Small intestine (tissue), 7 donors: ENCODE results near the gene RND2. TPM values are rescaled to one million over a fixed set of nuclear protein-coding genes. Genes with fewer than 3 reads are reported as not detected.

Source experiments
- DNase-seq, 2 donors: peaks; one replicate each; pipeline versions ENCODE4 v3.0.0 to v3.0.0-alpha.2; 2013
- FAIRE-seq: peaks from 2 replicates; lab custom pipeline; 2012; peaks lifted over from hg19 to GRCh38; lab: Jason Lieb, UNC
- H3K27ac ChIP-seq, 3 donors: one replicate each; pipeline ENCODE4 v1.5.1; 2013; ENCODE audit warnings: low read length in 2 of 3, mild to moderate bottlenecking in 2 of 3, control low read depth in 1 of 3, inconsistent platforms in 1 of 3, low read depth in 1 of 3, moderate library complexity in 1 of 3
- H3K27me3 ChIP-seq, 3 donors: one replicate each; pipeline ENCODE4 v1.6.1; 2013; ENCODE audit warnings: low read length in 3 of 3, inconsistent platforms in 1 of 3; ENCODE audit not compliant: control insufficient read depth in 3 of 3, insufficient read depth in 3 of 3
- H3K36me3 ChIP-seq, 3 donors: one replicate each; pipeline ENCODE4 v1.6.1; 2013; ENCODE audit warnings: low read length in 3 of 3, inconsistent platforms in 1 of 3, low read depth in 1 of 3, mild to moderate bottlenecking in 1 of 3, moderate library complexity in 1 of 3; ENCODE audit not compliant: control insufficient read depth in 3 of 3, insufficient read depth in 2 of 3
- H3K4me1 ChIP-seq, 3 donors: one replicate each; pipeline ENCODE4 v1.6.1; 2013; ENCODE audit warnings: low read length in 2 of 3, inconsistent platforms in 1 of 3, low read depth in 1 of 3, mild to moderate bottlenecking in 1 of 3, moderate library complexity in 1 of 3; ENCODE audit not compliant: control insufficient read depth in 3 of 3, insufficient read depth in 2 of 3
- H3K4me3 ChIP-seq, 3 donors: one replicate each; pipeline ENCODE4 v1.5.1; 2013; ENCODE audit warnings: low read length in 3 of 3, control low read depth in 1 of 3, inconsistent platforms in 1 of 3, low read depth in 1 of 3, mild to moderate bottlenecking in 1 of 3, moderate library complexity in 1 of 3
- H3K9me3 ChIP-seq, 2 donors: one replicate each; pipeline ENCODE4 v1.6.1; 2013; ENCODE audit warnings: low read depth in 1 of 2, low read length in 1 of 2; ENCODE audit not compliant: control insufficient read depth in 2 of 2, insufficient read depth in 1 of 2
- WGBS, 3 donors: extraction: QIAGEN DNeasy Blood & Tissue Kit; methylation state at CpG; one replicate each; pipeline ENCODE4 v1.1.7; 2013; 5-methylcytosine and 5-hydroxymethylcytosine counted together
- polyA plus RNA-seq, 4 donors: library from polyadenylated mRNA; stranded (reverse) in 3 of 4; unstranded in 1 of 4; fragments of 200-250 nt in 3 of 4; fragments of 120-200 nt in 1 of 4; gene quantifications; one replicate each; pipeline versions ENCODE4 v1.2.1 to v1.2.3, GENCODE V29; 2013
- donor health status: healthy with polysubstance abuse.
- donor health status: control.
- donor health status: control.
- donor health status: Bipolar disorder and iron deficiency.
- donor health status: healthy.

RND2 gene
- polyA plus RNA-seq, 4 donors: 0.27 to 0.67 (median 0.41) TPM; not detected in 1

DNA sequence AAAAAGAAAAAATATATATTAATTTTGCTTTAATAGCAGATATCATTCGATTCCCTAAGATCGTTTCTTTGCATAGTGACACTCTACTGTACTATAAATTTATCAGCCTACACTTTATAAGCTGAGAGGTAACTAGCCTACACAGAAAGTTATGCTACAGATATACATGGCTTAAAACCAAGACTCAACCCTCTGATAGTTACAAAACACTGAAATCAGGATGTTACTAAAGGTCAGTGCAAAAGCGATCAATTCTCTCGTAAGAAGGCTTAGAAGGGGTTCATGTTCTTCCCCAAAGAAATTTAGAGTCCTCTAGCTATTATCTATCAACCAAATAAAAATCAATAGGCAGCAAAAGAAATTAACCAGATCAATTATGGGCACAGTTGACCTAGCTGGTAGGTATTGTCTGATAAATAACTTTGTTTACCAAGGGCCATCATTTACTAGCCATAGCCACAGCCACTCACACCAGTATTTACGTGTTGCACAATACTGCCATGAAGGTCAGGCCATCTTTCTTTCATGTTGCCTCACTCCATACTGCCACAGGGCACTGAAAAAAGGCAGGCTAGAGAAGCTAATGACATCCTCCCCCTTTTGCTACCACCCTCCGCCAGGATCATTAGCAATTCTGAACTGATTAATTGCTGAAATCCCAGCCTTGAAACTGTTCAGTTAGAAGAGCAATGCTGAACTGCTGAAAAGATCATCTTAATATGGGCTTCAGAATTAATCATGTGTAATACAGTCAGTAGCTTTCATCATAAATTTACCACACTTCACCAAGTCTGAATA, 43.7 kb downstream of the RND2 start:
- FAIRE-seq: no peak
- no peaks in the 10 kb centered on the region for H3K4me1 ChIP-seq

DNA sequence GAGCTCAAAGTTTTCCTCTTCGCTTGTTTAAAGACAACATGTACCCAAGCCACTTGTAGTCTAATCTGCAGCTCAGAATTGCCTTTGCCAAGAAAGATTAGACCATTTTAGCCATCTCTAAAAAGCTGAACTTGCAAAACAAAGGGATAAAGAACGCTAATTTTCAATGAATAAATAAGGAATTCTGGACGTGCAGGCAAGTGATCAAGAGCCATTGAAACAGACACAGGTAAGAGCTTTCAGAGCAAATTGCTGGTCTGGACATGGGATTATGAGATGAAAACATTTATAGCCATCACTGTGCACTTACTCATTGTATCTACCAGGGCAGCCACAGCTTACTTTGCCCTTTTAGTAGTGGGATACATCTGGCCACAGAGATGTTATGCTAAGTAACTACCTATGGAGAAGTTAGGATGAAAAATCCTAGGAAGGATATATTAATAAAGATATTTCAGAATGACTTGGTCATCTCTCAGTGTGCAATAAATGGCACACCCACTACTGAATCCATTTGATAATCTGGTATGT, 44.4 kb downstream of the RND2 start:
- Histone ChIP-seq H3K9me3 (no peaks in the 10 kb centered on the region), H3K27me3 (no peaks in the 10 kb centered on the region), H3K4me3 (no peak overlapping the region), H3K36me3 (peaks cover 0 to 9% (median 2%) of the 10 kb centered on the region in 3 donors), H3K27ac (no peak overlapping the region), H3K4me1 (no peaks in the 10 kb centered on the region)
- WGBS, 3 donors: 90 to 95% (median 93%) methylated on average over 3 of the region's 3 CpGs
- DNase-seq (no peak), FAIRE-seq (no peak)

More for the DNA sequence above, 43.7 kb downstream of the RND2 start:
- Histone ChIP-seq H3K27ac (no peak overlapping the region), H3K36me3 (peaks cover 0 to 9% (median 2%) of the 10 kb centered on the region in 3 donors), H3K4me3 (no peak overlapping the region), H3K9me3 (no peaks in the 10 kb centered on the region), H3K27me3 (no peaks in the 10 kb centered on the region)
- DNase-seq: no peak
- 95 to 97% (median 96%) methylated on average over 6 of the region's 6 CpGs for WGBS, 3 donors

GRCh38 chr17:43070257-43070656, 45.2 kb downstream of the RND2 start:
- Histone ChIP-seq H3K36me3 (peaks cover 0 to 8% (median under 1%) of the 10 kb centered on the region in 3 donors), H3K27ac (no peak overlapping the region), H3K9me3 (no peaks in the 10 kb centered on the region), H3K27me3 (no peaks in the 10 kb centered on the region), H3K4me3 (no peak overlapping the region), H3K4me1 (no peaks in the 10 kb centered on the region)
- DNase-seq (no peak), FAIRE-seq (no peak)
- WGBS, 3 donors: 73 to 92% (median 86%) methylated on average over 1 of the region's 1 CpG

DNA sequence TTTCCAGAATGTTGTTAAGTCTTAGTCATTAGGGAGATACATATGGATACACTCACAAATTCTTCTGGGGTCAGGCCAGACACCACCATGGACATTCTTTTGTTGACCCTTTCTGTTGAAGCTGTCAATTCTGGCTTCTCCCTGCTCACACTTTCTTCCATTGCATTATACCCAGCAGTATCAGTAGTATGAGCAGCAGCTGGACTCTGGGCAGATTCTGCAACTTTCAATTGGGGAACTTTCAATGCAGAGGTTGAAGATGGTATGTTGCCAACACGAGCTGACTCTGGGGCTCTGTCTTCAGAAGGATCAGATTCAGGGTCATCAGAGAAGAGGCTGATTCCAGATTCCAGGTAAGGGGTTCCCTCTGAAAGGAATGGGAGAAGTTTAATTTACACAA, 45.8 kb downstream of the RND2 start:
- WGBS, 3 donors: 81 to 86% (median 84%) methylated on average over 1 of the region's 1 CpG
- Histone ChIP-seq H3K36me3 (peaks cover 0 to 9% (median 0%) of the 10 kb centered on the region in 3 donors), H3K9me3 (no peaks in the 10 kb centered on the region), H3K4me3 (no peak overlapping the region), H3K4me1 (no peaks in the 10 kb centered on the region), H3K27me3 (no peaks in the 10 kb centered on the region), H3K27ac (no peak overlapping the region)
- FAIRE-seq (no peak), DNase-seq (no peak)

- Histone ChIP-seq H3K27me3 (no peaks in the 10 kb centered on the region), H3K4me1 (no peaks in the 10 kb centered on the region), H3K27ac (no peak overlapping the region), H3K9me3 (no peaks in the 10 kb centered on the region), H3K36me3 (peaks cover 0 to 12% (median 0%) of the 10 kb centered on the region in 3 donors), H3K4me3 (no peak overlapping the region)
- DNase-seq (no peak), FAIRE-seq (no peak)
- 94 to 95% (median 95%) methylated on average over 4 of the region's 4 CpGs for WGBS, 3 donors
These were observed 49.8 kb downstream of the RND2 start for GRCh38 chr17:43074869-43075268.

DNA sequence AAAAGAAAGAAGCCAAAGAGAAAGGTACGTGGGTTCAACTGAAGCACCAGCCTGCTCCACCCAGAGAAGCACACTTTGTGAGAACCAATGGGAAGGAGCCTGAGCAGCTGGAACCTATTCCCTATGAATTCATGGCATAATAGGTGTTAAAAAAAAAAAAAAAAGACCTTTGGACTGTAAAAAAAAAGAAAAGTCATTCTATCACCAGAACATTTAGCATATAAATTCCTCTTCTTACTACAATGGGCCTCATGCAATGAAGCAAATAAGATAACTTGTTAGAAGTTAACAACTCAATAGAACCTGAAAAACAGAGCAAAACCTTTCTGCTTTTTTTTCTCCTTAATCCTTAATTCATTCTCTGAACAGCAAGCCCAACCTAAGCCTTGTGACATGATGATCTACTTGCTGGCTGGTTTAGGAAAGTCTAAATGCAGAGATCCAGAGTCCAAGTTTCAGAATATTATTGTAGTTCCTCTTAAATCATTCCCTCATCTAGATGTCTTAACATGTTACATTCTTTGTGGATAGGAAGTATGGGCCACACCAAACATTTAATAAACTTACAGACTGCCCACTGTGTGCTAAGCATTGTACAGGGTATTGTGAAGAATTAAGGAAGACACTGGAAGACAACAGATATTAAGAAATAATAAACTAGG, 54.7 kb downstream of the RND2 start:
- FAIRE-seq (no peak), DNase-seq (peak; percentile 35 to 67)
- Histone ChIP-seq H3K4me1 (peaks cover 0 to 20% (median 0%) of the 10 kb centered on the region in 3 donors), H3K4me3 (no peak overlapping the region), H3K36me3 (peaks cover 0 to 12% (median 0%) of the 10 kb centered on the region in 3 donors), H3K27me3 (no peaks in the 10 kb centered on the region), H3K9me3 (no peaks in the 10 kb centered on the region), H3K27ac (peak overlapping the region in 1 of 3 donors; percentile 48)
- WGBS, 3 donors: 31 to 67% (median 55%) methylated on average over 1 of the region's 1 CpG

Other genes with a start within 250 kb of the RND2 start
- 10 to 100 TPM in 1 of 4 donors, 1 to 10 TPM in 2, under 1 TPM in 1; 0.67 to 25.6 (median 1.5) TPM for gene WNK4, start 244.6 kb upstream of the RND2 start, polyA plus RNA-seq
- 100 to 1,000 TPM; 101 to 317 (median 296) TPM for gene COA3, start 226.5 kb upstream of the RND2 start, polyA plus RNA-seq
- 1 to 10 TPM in 1 of 4 donors, under 1 TPM in 1, not detected in 2; 0.52 to 2.3 TPM for gene CNTD1, start 226.4 kb upstream of the RND2 start, polyA plus RNA-seq
- 10 to 100 TPM; 73.5 to 96.8 (median 81.1) TPM for gene BECN1, start 200.9 kb upstream of the RND2 start, polyA plus RNA-seq
- gene PSME3, start 191.8 kb upstream of the RND2 start, polyA plus RNA-seq: 10 to 100 TPM; 49.9 to 93.0 (median 61.2) TPM
- 1 to 10 TPM in 2 of 4 donors, under 1 TPM in 2; 0.54 to 1.3 (median 0.89) TPM for gene AOC2, start 180.7 kb upstream of the RND2 start, polyA plus RNA-seq
- gene AOC3, start 174.0 kb upstream of the RND2 start, polyA plus RNA-seq: 10 to 100 TPM in 1 of 4 donors, 1 to 10 TPM in 3; 1.3 to 30.0 (median 3.1) TPM
- gene G6PC1, start 124.4 kb upstream of the RND2 start, polyA plus RNA-seq: 10 to 100 TPM in 1 of 4 donors, 1 to 10 TPM in 3; 1.4 to 12.1 (median 4.3) TPM
- 10 to 100 TPM; 27.3 to 47.4 (median 40.5) TPM for gene AARSD1, start 60.8 kb upstream of the RND2 start, polyA plus RNA-seq
- gene PTGES3L, start 45.2 kb upstream of the RND2 start, polyA plus RNA-seq: 1 to 10 TPM in 2 of 4 donors, under 1 TPM in 2; 0.67 to 2.0 (median 0.94) TPM
- gene RUNDC1, start 44.7 kb upstream of the RND2 start, polyA plus RNA-seq: 10 to 100 TPM in 1 of 4 donors, 1 to 10 TPM in 3; 7.2 to 13.9 (median 8.0) TPM
- gene RPL27, start 26.8 kb upstream of the RND2 start, polyA plus RNA-seq: 1,000 to 10,000 TPM; 1,737 to 4,151 (median 2,370) TPM
- gene IFI35, start 18.4 kb upstream of the RND2 start, polyA plus RNA-seq: 10 to 100 TPM; 51.5 to 62.4 (median 59.7) TPM
- gene VAT1, start 2.8 kb upstream of the RND2 start, polyA plus RNA-seq: 100 to 1,000 TPM in 1 of 4 donors, 10 to 100 TPM in 3; 20.1 to 163 (median 66.4) TPM
- gene BRCA1, start 100.1 kb downstream of the RND2 start, polyA plus RNA-seq: 10 to 100 TPM in 1 of 4 donors, 1 to 10 TPM in 2, under 1 TPM in 1; 0.45 to 12.4 (median 5.5) TPM
- gene NBR1, start 146.0 kb downstream of the RND2 start, polyA plus RNA-seq: 100 to 1,000 TPM in 1 of 4 donors, 10 to 100 TPM in 3; 42.7 to 142 (median 68.6) TPM
- 10 to 100 TPM in 1 of 4 donors, 1 to 10 TPM in 2, under 1 TPM in 1; 0.22 to 67.2 (median 3.8) TPM for gene TMEM106A, start 186.6 kb downstream of the RND2 start, polyA plus RNA-seq
- gene CCDC200, start 203.4 kb downstream of the RND2 start, polyA plus RNA-seq: 10 to 100 TPM in 1 of 4 donors, not detected in 3; 54.2 TPM
- gene RNU2-1, start 208.7 kb downstream of the RND2 start, polyA plus RNA-seq: not detected